ENCODE measurements around the gene ACAP3.

Gene ACAP3

GRCh38 chr1:1308756-1309250 is 1.1 kb upstream of the ACAP3 start:
- Histone ChIP-seq H3K27me3 (replicated peaks; ENCODE audit: control insufficient read depth, insufficient read depth, low read length) (no peaks in the 10 kb centered on the region), H3K4me3 (ENCODE audit: low read length) (peak overlapping the region; percentile 86), H3K9me3 (ENCODE audit: control insufficient read depth, low read length) (no peaks in the 10 kb centered on the region), H3K4me1 (ENCODE audit: control insufficient read depth, insufficient read depth, low read length) (peaks cover 38% of the 10 kb centered on the region), H3K36me3 (ENCODE audit: control insufficient read depth, insufficient read depth, low read length, severe bottlenecking) (peaks cover 38% of the 10 kb centered on the region), H3K9ac (ENCODE audit: low read length) (peak overlapping the region; percentile 89)
- peak; percentile 49 for DNase-seq (ENCODE audit: low read depth)

GRCh38 chr1:1307261-1307922 is 338 bp downstream of the ACAP3 start:
- H3K4me1 ChIP-seq (ENCODE audit: control insufficient read depth, insufficient read depth, low read length), result peaks cover 38% of the 10 kb centered on the region
- peak; percentile 77 for DNase-seq (ENCODE audit: low read depth)

DNA sequence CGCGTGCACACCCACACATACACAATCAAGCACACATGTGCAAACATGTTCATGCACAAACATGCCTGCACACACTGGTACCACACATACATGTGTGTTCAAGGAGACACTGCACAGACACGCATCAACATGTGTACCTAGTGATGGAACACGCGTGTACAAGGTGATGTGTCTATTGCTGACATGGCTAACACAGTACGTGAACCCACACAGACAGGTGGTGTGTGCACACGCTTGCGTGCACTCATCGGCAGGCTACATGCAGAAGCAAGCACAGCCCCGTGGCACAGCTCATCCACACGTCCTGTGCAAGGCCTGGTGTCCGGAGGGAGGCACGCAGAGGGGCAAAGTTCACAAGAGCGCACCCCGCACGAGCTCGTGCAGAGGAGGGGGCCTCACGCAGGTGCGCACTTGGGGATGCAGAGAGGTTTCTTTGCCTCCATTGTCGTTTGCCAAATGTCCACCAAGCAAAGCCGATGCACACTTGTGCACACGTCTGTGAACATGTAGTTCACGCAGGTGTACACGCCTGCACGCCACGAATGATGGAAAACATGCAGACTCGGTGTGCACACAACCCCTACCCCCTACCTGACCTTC is 969 bp downstream of the ACAP3 start:
- no peak for DNase-seq (ENCODE audit: low read depth)
- Histone ChIP-seq H3K27me3 (replicated peaks; ENCODE audit: control insufficient read depth, insufficient read depth, low read length) (no peaks in the 10 kb centered on the region), H3K4me3 (ENCODE audit: low read length) (peak overlapping the region; percentile 83), H3K36me3 (ENCODE audit: control insufficient read depth, insufficient read depth, low read length, severe bottlenecking) (peaks cover 20% of the 10 kb centered on the region), H3K4me1 (ENCODE audit: control insufficient read depth, insufficient read depth, low read length) (peaks cover 38% of the 10 kb centered on the region), H3K9me3 (ENCODE audit: control insufficient read depth, low read length) (no peaks in the 10 kb centered on the region), H3K9ac (ENCODE audit: low read length) (peak overlapping the region; percentile 89)

More at GRCh38 chr1:1307261-1307922, 338 bp downstream of the ACAP3 start:
- Histone ChIP-seq H3K27me3 (replicated peaks; ENCODE audit: control insufficient read depth, insufficient read depth, low read length) (no peaks in the 10 kb centered on the region), H3K9me3 (ENCODE audit: control insufficient read depth, low read length) (no peaks in the 10 kb centered on the region), H3K4me3 (ENCODE audit: low read length) (peak overlapping the region; percentile 83), H3K9ac (ENCODE audit: low read length) (peak overlapping the region; percentile 89), H3K36me3 (ENCODE audit: control insufficient read depth, insufficient read depth, low read length, severe bottlenecking) (peaks cover 24% of the 10 kb centered on the region)

DNA sequence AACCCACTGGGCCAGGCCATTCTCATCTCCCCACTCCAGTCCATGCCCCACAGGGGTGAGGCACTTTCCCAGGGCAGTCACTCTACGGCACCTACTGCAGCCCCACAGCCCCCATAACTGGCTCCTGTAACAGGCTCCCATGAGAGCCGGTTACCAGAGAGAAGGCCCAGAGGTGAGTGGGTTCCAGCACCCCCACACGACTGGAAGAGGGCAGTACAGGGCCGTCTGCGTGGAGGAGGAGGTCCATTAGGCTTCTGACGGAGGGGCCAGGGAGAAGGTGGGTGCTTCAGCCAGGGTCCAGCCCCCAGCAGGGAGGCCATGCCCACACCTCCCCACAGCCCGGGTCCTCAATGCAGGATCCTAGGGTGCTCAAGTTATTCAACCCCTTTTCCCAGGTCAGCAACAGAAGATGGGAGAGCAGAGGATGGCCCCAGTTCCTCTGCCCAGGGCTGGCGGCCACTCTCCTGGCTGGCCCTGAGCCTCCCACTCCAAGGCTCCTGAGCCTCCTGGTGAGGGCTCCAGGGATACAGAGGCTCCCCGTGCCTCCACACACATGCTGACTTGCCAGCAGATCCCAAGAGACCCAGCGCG is 1.6 kb downstream of the ACAP3 start:
- Histone ChIP-seq H3K27me3 (replicated peaks; ENCODE audit: control insufficient read depth, insufficient read depth, low read length) (no peaks in the 10 kb centered on the region), H3K9ac (ENCODE audit: low read length) (peak overlapping the region; percentile 89), H3K4me3 (ENCODE audit: low read length) (peak overlapping the region; percentile 83), H3K36me3 (ENCODE audit: control insufficient read depth, insufficient read depth, low read length, severe bottlenecking) (peaks cover 14% of the 10 kb centered on the region), H3K9me3 (ENCODE audit: control insufficient read depth, low read length) (no peaks in the 10 kb centered on the region), H3K4me1 (ENCODE audit: control insufficient read depth, insufficient read depth, low read length) (peaks cover 38% of the 10 kb centered on the region)
- DNase-seq (ENCODE audit: low read depth), result peak; percentile 45

DNA sequence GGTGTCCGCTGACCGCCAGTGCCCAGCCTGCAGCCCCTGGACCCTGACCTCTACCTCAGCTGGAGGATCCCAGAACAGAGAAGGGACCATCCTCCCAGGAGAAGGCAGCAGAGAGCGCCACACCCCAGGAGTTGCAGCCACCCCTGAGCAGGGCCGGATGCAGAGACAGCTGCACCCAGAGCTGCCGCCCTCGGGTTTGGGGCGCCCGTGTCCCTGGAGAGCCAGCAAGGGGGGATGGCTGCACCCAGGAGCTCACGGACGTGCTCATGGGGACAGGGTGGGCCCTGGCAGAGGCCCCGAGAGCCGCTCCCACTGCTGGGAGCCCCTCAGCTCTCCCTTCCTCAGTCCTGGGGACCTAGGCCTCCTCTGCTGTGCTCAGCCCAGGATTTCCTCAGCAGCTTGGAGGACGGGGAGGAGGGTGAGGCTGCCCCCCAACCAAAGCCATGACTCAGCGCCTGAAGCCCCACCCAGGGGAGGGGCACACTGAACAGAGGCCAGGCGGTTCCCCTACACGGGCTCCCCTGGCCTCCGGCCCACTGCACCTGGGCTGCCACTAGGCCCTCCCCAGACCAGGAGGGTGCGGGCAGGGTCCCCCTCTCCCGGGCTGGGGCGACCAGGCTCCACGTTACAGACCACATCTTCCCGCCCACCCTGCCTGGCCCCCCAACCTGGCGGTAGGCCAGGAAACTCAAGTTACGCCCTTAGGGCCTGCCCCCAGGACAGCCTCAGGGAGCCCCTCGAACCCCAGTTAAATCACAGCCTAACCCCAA is 2.2 kb downstream of the ACAP3 start:
- Histone ChIP-seq H3K9ac (ENCODE audit: low read length) (peak overlapping the region; percentile 89), H3K4me1 (ENCODE audit: control insufficient read depth, insufficient read depth, low read length) (peaks cover 38% of the 10 kb centered on the region), H3K9me3 (ENCODE audit: control insufficient read depth, low read length) (no peaks in the 10 kb centered on the region), H3K36me3 (ENCODE audit: control insufficient read depth, insufficient read depth, low read length, severe bottlenecking) (peaks cover 8% of the 10 kb centered on the region), H3K4me3 (ENCODE audit: low read length) (peak overlapping the region; percentile 83), H3K27me3 (replicated peaks; ENCODE audit: control insufficient read depth, insufficient read depth, low read length) (no peaks in the 10 kb centered on the region)
- peak; percentile 87 for DNase-seq (ENCODE audit: low read depth)

DNA sequence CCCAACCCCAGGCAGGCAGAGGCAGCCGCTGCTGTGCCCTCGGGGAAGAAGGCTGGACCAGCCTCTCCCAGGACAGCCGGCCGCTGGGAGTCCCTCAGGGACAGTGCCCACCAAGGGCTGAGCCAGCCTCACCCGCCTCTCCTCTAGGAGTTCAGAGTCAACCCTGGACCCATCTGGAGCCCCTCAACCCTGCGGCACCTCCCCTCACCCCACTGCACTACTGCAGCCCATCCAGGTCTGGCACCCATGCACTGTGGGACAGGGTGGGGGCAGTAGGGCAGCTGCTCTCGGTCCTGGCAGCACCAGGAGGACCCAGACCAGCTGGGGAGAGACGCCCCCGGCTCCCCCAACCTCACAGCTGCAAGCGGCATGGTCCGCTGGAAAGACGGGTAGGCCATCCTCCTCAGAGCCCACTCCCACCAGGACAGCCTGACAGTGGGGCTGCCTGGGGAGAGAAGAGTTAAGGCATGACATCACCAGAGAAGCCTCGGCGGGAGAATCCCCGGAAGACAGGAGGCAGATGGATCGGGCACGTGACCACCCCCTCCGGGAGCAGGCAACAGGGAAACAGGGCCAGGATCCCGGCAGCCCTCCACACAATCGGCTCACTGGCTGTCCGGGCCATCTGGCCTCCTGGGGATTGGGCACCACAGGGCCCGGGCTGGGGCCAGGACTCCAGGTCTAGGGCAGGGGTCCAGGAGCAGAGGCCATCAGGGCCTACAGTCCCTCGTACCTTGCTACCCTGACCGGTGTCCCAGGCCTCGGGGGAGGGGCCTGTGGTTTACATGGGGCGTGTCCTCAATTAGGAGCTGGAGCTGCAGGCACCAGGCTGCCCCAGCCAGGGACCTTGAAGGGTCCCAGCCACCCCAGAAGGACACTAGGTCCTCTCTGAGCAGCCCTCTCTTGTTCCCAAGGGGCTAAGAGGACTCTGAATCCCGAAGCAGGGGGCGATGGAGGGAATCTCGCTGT is 3.1 kb downstream of the ACAP3 start:
- H3K9me3 ChIP-seq (ENCODE audit: control insufficient read depth, low read length), result no peaks in the 10 kb centered on the region
- no peaks in the 10 kb centered on the region for H3K36me3 ChIP-seq (ENCODE audit: control insufficient read depth, insufficient read depth, low read length, severe bottlenecking)
- H3K4me1 ChIP-seq (ENCODE audit: control insufficient read depth, insufficient read depth, low read length), result peaks cover 37% of the 10 kb centered on the region
- DNase-seq (ENCODE audit: low read depth), result peak; percentile 80
- no peaks in the 10 kb centered on the region for H3K27me3 ChIP-seq (replicated peaks; ENCODE audit: control insufficient read depth, insufficient read depth, low read length)
- peak overlapping the region; percentile 89 for H3K9ac ChIP-seq (ENCODE audit: low read length)
- peak overlapping the region; percentile 83 for H3K4me3 ChIP-seq (ENCODE audit: low read length)

- Histone ChIP-seq H3K9me3 (ENCODE audit: control insufficient read depth, low read length) (no peaks in the 10 kb centered on the region), H3K9ac (ENCODE audit: low read length) (no peak overlapping the region), H3K36me3 (ENCODE audit: control insufficient read depth, insufficient read depth, low read length, severe bottlenecking) (no peaks in the 10 kb centered on the region), H3K4me3 (ENCODE audit: low read length) (no peak overlapping the region), H3K4me1 (ENCODE audit: control insufficient read depth, insufficient read depth, low read length) (peaks cover 32% of the 10 kb centered on the region), H3K27me3 (replicated peaks; ENCODE audit: control insufficient read depth, insufficient read depth, low read length) (no peaks in the 10 kb centered on the region)
- no peak for DNase-seq (ENCODE audit: low read depth)
Observed at GRCh38 chr1:1303736-1304135, 4.0 kb downstream of the ACAP3 start.

- no peaks in the 10 kb centered on the region for H3K9me3 ChIP-seq (ENCODE audit: control insufficient read depth, low read length)
- peaks cover 32% of the 10 kb centered on the region for H3K4me1 ChIP-seq (ENCODE audit: control insufficient read depth, insufficient read depth, low read length)
- no peaks in the 10 kb centered on the region for H3K36me3 ChIP-seq (ENCODE audit: control insufficient read depth, insufficient read depth, low read length, severe bottlenecking)
- H3K27me3 ChIP-seq (replicated peaks; ENCODE audit: control insufficient read depth, insufficient read depth, low read length), result no peaks in the 10 kb centered on the region
- H3K4me3 ChIP-seq (ENCODE audit: low read length), result no peak overlapping the region
- DNase-seq (ENCODE audit: low read depth), result no peak
- no peak overlapping the region for H3K9ac ChIP-seq (ENCODE audit: low read length)
Observed at GRCh38 chr1:1302951-1303509, 4.7 kb downstream of the ACAP3 start.

GRCh38 chr1:1302006-1302430 is 5.7 kb downstream of the ACAP3 start:
- Histone ChIP-seq H3K4me3 (ENCODE audit: low read length) (no peak overlapping the region), H3K27me3 (replicated peaks; ENCODE audit: control insufficient read depth, insufficient read depth, low read length) (no peaks in the 10 kb centered on the region), H3K36me3 (ENCODE audit: control insufficient read depth, insufficient read depth, low read length, severe bottlenecking) (peaks cover 2% of the 10 kb centered on the region), H3K9me3 (ENCODE audit: control insufficient read depth, low read length) (no peaks in the 10 kb centered on the region), H3K9ac (ENCODE audit: low read length) (no peak overlapping the region), H3K4me1 (ENCODE audit: control insufficient read depth, insufficient read depth, low read length) (peaks cover 30% of the 10 kb centered on the region)
- peak; percentile 32 for DNase-seq (ENCODE audit: low read depth)

GRCh38 chr1:1300352-1300739 is 7.4 kb downstream of the ACAP3 start:
- Histone ChIP-seq H3K9ac (ENCODE audit: low read length) (no peak overlapping the region), H3K4me3 (ENCODE audit: low read length) (no peak overlapping the region), H3K27me3 (replicated peaks; ENCODE audit: control insufficient read depth, insufficient read depth, low read length) (no peaks in the 10 kb centered on the region), H3K4me1 (ENCODE audit: control insufficient read depth, insufficient read depth, low read length) (peaks cover 14% of the 10 kb centered on the region), H3K36me3 (ENCODE audit: control insufficient read depth, insufficient read depth, low read length, severe bottlenecking) (peaks cover 8% of the 10 kb centered on the region), H3K9me3 (ENCODE audit: control insufficient read depth, low read length) (no peaks in the 10 kb centered on the region)
- DNase-seq (ENCODE audit: low read depth), result no peak
